ENCODE measurements around the gene GPR158.
A peak's percentile ranks its signal among the peaks of the same experiment; 100 is the strongest.

Gene GPR158

DNA sequence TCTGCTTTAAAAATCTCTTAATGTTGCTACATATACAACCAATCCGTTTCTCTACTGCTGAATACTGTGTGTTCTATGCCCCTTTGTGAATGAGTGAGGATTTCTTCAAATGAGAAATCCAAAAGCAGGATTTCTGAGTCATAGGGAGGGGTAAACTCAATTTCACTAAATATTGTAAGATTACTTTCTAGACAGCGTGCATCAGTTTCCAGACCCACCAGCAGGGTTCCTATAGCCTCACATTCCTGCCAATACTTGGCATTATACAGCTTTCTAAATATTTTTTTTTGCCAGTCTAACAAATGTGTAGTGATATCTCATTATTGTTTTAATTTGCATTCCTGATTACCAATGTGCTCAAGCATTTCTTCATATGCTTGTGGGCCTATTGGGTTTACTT lies 35.5 kb downstream of the GPR158 start:
- TF ChIP-seq, protein P1, sequence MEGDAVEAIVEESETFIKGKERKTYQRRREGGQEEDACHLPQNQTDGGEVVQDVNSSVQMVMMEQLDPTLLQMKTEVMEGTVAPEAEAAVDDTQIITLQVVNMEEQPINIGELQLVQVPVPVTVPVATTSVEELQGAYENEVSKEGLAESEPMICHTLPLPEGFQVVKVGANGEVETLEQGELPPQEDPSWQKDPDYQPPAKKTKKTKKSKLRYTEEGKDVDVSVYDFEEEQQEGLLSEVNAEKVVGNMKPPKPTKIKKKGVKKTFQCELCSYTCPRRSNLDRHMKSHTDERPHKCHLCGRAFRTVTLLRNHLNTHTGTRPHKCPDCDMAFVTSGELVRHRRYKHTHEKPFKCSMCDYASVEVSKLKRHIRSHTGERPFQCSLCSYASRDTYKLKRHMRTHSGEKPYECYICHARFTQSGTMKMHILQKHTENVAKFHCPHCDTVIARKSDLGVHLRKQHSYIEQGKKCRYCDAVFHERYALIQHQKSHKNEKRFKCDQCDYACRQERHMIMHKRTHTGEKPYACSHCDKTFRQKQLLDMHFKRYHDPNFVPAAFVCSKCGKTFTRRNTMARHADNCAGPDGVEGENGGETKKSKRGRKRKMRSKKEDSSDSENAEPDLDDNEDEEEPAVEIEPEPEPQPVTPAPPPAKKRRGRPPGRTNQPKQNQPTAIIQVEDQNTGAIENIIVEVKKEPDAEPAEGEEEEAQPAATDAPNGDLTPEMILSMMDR (IDR thresholded peaks at IDR 0.05; ENCODE audit: low read depth, low read length): peak; percentile 8; the same call in 1 of the 2 replicates

DNA sequence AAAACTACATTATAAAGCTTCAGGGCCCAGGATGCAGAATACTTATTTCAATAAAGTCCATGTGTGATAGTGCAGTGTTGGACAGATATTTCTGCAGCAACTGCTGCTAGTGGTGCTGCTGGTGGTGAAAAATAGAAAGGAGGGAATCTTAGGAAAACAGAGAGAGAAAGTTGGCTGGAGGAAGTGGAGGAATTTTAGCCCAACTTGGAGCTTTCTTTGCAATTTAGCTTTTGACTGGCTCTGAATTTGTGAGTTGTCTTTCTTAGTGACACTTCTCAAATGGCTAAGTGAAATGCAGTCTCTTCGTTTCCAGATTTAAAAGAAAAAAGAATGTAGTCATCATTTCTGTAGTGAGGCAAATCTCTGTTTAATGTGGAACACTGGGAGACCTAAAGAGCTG lies 45.4 kb downstream of the GPR158 start:
- H3K36me3 ChIP-seq: no peaks in the 10 kb centered on the region
- no peak for DNase-seq

More for the DNA sequence above, 35.5 kb downstream of the GPR158 start:
- no peaks in the 10 kb centered on the region for H3K27me3 ChIP-seq
- no peaks in the 10 kb centered on the region for H3K9me3 ChIP-seq
- H3K4me1 ChIP-seq: no peaks in the 10 kb centered on the region
- no peaks in the 10 kb centered on the region for H3K36me3 ChIP-seq
- H3K4me3 ChIP-seq (ENCODE audit: low read depth, low read length): no peak overlapping the region
- DNase-seq: no peak

DNA sequence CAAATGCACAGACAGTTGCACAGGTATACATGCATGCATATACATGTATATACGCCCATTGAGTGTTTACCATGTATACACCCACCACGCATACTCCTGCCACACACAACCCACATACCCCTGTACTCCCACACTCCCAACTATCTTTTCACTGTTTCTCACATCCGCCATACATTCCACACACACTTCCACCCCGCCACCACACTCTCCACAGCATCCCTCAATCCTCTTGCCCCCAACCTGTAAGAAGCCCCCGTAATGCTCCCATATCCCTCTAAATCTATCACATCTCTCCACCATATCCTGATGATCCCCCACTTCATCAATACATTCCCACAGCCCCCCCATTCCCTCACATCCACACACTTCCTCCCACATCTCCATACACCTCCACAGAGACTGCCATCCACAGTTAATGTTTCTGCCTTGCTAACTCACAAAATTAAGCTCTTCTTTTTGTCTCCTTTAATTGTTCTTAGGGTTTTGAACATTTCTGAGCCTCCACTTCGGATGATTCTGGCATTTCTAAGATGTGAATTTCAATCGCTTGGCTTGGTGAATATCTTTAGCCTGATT lies 47.4 kb downstream of the GPR158 start:
- H3K9me3 ChIP-seq: no peaks in the 10 kb centered on the region
- H3K4me3 ChIP-seq (ENCODE audit: low read depth, low read length): no peak overlapping the region
- H3K27me3 ChIP-seq: no peaks in the 10 kb centered on the region
- H3K36me3 ChIP-seq: no peaks in the 10 kb centered on the region
- H3K4me1 ChIP-seq: no peaks in the 10 kb centered on the region
- TF ChIP-seq, protein P1 (IDR thresholded peaks at IDR 0.05; ENCODE audit: low read depth, low read length): no peak
- no peak for DNase-seq

More for the DNA sequence above, 45.4 kb downstream of the GPR158 start:
- Histone ChIP-seq H3K9me3 (no peaks in the 10 kb centered on the region), H3K27me3 (no peaks in the 10 kb centered on the region), H3K4me3 (ENCODE audit: low read depth, low read length) (no peak overlapping the region), H3K4me1 (no peaks in the 10 kb centered on the region)
- TF ChIP-seq, protein P1 (IDR thresholded peaks at IDR 0.05; ENCODE audit: low read depth, low read length): no peak

DNA sequence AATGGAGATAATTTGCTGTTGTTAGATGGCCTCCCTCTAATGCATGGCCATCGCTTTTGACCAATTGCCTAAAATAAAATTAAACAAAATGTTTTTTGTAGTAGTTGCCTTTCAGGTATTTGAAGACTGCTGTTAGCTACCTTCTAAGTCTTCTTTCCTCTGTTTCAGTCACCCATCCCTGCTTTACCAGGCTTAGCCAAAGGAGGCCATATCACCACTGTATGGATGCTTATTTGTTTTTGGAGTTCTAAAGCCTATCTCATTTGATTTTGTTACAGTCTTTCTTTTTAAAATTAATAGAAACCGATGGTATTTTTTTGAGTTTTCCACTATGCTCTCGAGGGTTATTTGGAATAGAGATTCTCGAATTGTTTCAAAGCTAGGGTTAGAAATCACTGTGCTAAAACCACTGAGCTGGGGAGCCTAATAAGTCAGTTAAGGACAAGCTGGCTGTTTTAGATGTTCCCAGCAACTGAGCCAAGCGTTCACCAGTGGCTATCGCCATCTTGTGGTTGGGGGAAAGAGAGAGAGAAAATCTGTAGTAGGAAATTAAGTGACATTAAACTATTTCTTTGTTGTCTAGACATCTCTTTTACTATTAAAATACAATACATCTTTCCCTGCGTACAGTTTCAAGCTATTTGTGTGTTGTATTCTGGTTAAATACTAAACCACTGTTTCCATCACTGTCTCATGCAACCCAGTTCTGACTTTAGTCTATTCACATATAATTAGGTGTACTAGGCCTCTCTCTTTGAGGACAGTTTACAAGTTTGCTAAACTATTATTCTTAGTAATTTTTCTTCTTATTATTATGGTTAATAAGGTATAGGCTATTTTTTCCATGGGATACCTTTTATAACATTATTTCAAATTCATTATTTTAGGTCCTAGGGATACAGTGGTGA lies 52.2 kb downstream of the GPR158 start:
- H3K4me3 ChIP-seq (ENCODE audit: low read depth, low read length): no peak overlapping the region
- TF ChIP-seq, protein P1 (IDR thresholded peaks at IDR 0.05; ENCODE audit: low read depth, low read length): peak; percentile 81
- no peaks in the 10 kb centered on the region for H3K4me1 ChIP-seq
- no peaks in the 10 kb centered on the region for H3K27me3 ChIP-seq
- peak; percentile 33 for DNase-seq
- no peaks in the 10 kb centered on the region for H3K9me3 ChIP-seq
- no peaks in the 10 kb centered on the region for H3K36me3 ChIP-seq

DNA sequence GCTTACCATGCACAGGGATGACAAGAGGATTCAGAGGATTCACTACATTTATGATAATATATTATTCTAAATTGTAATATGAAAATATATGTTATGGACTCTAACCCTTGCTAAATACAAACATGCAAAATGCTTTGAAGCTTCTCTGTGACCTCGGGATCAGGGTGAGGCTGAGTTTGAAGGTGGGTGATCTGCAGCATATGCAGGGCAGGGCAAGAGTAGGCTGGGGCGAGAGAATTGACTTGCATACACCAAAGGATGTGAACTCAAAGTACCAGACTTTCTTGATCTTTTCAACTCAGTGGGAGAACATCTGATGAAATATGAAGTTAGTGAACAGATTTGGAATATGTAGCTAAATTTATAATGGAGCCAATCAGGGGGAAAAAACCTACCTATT lies 57.0 kb downstream of the GPR158 start:
- Histone ChIP-seq H3K4me3 (ENCODE audit: low read depth, low read length) (no peak overlapping the region), H3K9me3 (no peaks in the 10 kb centered on the region), H3K27me3 (no peaks in the 10 kb centered on the region), H3K4me1 (no peaks in the 10 kb centered on the region), H3K36me3 (no peaks in the 10 kb centered on the region)
- no peak for DNase-seq
- TF ChIP-seq, protein P1 (IDR thresholded peaks at IDR 0.05; ENCODE audit: low read depth, low read length): no peak

DNA sequence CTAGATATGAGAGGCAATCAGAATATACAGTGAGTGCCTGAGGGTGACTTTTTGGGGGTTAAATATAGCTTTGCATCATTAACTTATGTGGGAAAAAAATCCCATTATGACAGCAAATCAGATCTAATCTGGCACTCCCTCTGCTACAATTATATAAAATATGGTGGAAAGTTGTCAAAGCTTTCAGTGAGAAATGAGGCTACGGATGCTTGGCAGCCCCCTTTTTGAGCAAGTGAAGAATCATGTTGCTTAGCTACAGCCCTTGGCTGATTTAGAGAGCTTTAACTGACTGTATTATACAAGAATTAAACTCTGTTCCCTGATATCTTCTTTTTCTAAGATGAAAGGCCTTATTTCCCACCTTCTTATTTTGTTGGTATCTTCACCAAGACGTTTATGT lies 57.4 kb downstream of the GPR158 start:
- DNase-seq: no peak
- H3K9me3 ChIP-seq: no peaks in the 10 kb centered on the region

More for the DNA sequence above, 57.4 kb downstream of the GPR158 start:
- Histone ChIP-seq H3K4me1 (no peaks in the 10 kb centered on the region), H3K27me3 (no peaks in the 10 kb centered on the region), H3K4me3 (ENCODE audit: low read depth, low read length) (no peak overlapping the region), H3K36me3 (no peaks in the 10 kb centered on the region)
- TF ChIP-seq, protein P1 (IDR thresholded peaks at IDR 0.05; ENCODE audit: low read depth, low read length): no peak

Measured in BE2C (cell line).